Medulla oblongata (tissue), 1 donor: ENCODE data around the gene IL23A.
A peak's percentile ranks its signal among the peaks of the same experiment; 100 is the strongest.
"Not testable (repeated sequence)": the region's sequence is repeated elsewhere in the genome, so short reads cannot be mapped to it uniquely, and the experiment has no call there.

ENCODE experiments used
- DNase-seq: peaks from one replicate; pipeline ENCODE4 v3.0.0-alpha.2; 2015; ENCODE audit errors: extremely low spot score

The IL23A gene, protein sequence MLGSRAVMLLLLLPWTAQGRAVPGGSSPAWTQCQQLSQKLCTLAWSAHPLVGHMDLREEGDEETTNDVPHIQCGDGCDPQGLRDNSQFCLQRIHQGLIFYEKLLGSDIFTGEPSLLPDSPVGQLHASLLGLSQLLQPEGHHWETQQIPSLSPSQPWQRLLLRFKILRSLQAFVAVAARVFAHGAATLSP

DNA sequence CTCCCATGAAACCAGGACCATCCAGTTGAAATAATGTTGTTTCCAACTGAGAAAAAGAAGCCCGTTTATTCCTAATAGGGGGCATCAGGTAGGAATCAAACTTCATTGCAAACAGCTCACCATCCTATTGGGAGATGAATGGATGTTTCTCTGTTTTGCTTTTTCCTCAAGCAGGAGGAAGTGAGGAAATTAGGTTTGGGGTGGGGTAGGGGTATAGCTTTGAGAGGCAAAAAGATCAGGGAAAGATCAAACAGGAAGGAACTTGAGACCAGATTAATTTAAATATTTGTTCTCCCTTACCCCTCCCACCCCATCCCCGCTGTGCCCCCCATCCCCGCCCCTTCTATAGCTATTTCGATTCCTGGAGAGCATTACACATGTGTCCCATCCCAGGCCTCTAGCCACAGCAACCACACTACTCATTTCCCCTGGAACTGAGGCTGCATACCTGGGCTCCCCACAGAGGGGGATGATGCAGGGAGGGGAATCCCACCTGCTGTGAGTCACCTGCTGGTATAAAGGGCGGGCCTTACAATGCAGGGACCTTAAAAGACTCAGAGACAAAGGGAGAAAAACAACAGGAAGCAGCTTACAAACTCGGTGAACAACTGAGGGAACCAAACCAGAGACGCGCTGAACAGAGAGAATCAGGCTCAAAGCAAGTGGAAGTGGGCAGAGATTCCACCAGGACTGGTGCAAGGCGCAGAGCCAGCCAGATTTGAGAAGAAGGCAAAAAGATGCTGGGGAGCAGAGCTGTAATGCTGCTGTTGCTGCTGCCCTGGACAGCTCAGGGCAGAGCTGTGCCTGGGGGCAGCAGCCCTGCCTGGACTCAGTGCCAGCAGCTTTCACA, at the start of gene IL23A:
Gene IL23A, plus strand, starts transcription at position 577 of the 850 bp plus-strand sequence. Its CDS starts 161 bp downstream, at position 738.
- DNase-seq: no peak

DNA sequence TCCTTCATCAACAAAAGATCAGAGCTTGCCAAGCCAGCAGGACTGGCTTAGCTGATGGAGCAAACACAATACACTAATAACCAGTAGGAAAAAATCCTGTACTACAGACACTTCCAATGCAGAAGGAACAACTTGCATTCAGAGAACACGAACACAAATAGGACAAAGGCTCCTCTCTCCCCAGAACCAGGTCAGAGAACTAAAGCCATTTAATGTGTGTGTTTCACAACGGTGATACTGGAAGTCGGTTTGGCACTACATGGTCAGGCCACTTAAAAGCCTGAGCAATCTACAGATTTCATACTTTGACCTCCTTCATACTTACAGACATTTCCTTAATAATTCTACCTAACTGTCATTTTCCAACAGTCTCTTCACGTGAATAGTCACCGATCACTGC, 44.9 kb upstream of the IL23A start:
- DNase-seq: no peak

DNA sequence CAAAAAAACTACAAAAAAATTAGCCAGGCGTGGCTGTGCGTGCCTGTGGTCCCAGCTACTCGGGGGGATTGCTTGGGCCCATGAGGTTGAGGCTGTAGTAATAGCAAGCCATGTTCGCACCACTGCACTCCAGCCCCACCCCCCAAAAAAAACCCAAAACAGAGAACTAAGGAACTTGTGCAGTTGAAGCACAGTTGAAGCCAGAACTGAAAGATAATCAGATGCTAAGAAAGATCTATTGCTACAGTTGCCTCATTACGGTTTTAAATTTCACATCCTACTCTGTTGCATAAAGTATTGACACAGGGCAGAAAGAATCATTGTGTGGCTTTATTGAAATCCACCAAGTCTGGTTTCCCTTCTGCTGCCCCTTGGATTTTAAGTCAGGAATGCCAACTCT, 42.4 kb upstream of the IL23A start:
- no peak for DNase-seq

DNA sequence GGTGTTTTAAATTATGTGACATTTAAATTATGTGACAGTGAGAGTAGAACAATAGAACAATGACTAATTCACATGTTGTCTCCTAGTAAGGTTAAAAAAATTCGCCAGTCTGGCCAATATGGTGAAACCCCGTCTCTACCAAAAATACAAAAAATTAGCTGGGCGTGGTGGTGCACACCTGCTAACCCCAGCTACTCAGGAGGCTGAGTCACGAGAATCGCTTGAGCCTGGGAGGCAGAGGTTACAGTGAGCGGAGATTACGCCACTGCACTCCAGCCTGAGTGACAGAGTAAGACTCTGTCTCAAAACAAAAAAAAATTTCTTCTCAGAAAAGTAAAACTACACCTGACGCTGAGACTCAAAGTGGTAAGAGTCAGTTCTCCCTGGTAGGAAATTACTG, 41.3 kb upstream of the IL23A start:
- no peak for DNase-seq

DNA sequence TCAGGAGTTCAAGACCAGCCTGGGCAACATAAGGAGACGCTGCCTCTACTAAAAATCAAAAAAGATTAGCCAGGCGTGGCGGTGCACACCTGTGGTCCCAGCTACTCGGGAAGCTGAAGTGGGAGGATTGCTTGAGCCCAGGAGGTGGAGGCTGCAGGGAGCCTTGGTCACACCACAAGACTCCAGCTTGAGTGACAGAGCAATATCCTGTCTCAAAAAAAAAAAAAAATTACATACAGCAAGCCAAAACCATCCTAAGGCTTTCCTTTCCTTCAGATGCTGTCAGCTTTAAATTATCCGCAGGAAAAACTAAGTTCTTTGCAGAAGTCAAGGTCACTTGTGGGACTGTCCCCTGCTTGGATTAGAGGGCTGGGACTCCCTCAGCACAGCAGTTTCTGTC, 39.9 kb upstream of the IL23A start:
- no peak for DNase-seq

DNA sequence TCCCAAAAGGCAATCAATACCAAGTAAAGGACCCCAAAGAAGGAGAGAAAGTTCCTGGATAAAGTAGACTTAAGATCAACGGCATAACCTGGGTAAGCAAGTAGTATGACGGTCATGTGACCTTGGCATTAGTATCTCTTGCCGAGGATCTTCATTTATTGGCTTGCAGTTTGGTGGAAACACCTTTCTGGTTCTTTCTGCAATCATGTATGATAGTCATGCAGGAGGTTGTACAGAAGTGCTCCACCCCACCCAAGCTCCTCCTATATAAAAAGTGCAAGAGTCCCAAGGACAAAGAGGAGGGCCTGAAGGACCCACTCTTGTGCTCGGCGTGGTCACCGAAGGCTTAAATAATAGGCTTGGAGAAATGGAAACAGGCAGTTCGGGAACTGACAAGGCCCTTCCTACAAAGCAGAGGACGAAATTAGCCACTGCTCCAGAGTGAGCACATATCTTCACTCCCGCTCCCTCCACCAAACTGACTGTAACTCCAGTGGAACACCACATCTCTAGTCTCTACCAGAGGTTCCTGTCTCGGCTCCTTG, 39.3 kb upstream of the IL23A start:
- DNase-seq: peak; percentile 9

DNA sequence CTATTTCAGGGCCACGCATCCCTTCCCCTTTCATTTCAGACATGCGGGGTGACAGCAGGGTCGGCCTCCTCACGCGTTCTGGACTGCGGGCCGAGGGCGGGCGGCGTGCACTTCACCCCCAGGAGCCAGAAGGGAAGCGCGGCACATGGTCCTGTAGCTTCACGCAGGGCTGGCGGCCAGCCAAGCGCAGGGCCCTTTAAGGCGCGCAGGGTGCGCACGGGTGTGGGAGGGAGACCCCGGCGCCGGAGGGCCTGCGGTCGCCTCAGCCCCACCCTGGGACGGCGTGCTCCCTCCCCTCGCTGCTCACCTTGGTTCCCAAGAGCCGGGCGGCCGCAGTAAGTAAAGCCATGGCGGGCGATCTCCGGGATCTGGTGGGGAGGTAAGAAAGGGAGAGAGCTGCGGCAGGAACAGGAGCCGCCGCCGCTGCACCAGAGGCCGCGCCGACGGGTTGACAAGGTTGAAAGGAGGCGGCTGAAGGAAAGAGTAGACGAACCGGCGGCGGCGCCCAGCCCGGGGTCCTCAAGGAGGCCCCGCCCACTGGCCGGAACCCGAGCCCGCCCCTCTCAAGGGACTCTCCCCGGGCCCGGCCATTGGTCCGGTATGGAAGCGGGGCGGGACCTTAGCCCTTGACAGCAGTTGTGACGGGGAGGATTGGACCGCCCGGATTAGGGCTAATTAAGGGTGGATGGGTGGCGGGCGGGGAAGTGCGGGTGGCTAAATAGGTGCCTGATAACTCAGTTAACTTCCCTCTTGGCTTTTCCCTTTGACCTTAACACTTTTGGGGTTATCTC, 38.6 kb upstream of the IL23A start, which contains the start of gene CS:
Gene CS, minus strand, starts transcription at position 478 of the 791 bp plus-strand sequence. Its CDS starts 129 bp downstream, at position 349.
- DNase-seq: peak; percentile 99

DNA sequence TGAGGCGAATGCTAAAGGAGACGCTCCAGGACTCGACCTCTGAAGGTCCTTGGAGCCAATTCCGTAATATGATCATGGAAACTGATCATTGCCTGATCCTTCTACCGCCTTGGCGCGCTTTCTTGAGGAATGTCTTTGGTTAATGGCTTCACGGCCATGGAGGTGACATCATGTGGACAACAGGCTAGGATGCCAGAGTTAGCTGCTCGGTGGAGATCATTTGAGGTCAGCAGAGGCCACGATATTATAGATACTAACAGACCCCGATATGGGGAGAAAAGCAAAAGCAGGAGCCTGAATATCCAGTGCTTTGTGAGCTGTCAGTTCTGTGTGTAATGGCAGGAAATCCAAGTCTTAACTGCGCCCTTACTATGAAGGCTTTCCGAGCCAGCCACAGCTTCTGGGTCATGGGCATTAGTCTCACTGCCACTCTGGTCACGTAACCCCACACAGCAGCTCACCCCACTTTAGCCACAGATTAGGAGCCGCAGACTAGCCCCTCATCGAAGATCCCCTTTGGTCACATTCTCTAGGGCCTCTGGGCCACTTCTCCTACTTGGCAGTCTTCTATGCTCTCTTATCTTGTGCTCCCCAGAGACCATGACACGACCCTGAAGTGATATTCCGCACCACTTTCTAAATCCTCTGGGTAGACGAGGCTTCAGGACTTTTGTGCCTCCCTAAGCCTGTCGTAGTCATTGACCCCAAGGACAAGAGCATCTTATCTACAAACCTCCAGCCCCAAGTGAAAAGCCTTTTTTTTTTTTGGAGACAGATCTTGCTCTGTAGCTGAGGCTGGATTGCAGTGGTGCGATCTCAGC, 37.8 kb upstream of the IL23A start:
- no peak for DNase-seq

DNA sequence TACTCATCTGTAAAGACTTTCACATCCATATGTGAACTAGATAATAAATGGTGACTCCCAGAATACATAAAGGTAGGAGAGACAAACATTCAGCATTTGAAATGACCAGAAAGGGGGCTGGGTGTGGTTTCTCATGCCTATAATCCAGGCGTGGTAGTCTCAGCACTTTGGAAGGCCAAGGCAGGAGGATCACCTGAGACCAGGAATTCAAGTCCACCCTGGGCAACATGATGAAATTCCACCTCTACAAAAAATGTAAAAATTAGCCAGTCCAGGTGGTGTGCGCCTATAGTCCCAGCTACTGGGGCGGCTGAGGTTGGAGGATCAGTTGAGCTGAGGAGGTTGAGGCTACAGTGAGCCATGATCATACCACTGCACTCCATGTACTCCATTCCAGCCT, 34.4 kb upstream of the IL23A start:
- no peak for DNase-seq

DNA sequence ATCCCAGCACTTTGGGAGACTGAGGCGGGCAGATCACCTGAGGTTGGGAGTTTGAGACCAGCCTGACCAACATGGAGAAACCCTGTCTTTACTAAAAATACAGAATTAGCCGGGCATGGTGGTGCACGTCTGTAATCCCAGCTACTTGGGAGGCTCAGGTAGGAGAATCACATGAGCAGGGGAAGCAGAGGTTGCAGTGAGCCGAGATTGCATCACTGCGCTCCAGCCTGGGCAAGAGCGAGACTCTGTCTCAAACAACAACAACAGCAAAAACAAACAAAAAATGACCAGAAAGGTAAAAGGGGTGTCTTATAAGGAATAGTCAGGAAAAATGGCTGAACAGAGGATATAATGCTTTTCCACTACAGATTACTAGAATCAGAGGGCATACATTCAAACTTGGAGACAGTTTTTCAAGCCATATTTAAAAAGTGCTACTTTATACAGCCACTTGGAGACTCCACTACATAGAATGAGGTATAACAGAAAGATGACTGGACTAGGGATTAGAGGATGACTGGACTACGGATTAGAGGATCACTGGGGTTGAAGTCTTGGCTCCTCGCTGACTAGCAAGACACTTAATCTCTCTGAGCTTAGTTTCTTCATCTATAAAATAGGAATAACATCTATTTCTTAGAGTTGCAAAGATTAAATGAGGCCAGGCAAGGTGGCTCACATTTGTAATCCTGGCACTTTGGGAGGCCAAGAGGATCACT, 33.7 kb upstream of the IL23A start:
- no peak for DNase-seq

DNA sequence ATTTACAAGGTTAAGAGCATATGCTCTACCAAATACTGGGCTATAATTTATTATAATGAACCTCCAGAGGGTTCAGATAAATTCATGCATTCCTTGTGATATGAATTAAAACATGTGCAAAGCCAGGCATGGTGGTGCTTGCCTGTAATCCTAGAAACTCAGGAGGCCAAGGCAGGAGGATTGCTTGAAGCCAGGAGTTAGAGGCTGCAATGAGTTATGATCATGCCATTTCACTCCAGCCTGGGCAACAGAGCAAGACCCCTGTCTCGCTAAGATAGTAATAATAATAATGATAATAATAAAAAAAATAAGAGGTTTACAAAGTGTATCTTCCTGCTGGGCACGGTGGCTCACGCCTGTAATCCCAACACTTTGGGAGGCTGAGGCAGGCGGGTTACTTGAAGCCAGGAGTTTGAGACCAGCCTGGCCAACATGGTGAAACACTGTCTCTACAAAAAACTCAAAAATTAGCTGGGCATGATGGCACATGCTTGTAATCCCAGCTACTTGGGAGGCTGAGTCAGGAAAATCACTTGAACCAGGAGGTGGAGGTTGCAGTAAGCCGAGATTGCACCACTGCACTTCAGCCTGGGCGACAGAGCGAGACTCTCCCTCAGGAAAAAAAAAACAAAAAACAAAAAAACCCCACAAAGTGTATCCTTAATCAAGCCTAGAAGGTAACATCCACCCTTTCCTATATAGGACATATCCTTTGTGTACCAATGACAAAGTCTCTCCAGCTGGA, 31.3 kb upstream of the IL23A start:
- DNase-seq: no peak

DNA sequence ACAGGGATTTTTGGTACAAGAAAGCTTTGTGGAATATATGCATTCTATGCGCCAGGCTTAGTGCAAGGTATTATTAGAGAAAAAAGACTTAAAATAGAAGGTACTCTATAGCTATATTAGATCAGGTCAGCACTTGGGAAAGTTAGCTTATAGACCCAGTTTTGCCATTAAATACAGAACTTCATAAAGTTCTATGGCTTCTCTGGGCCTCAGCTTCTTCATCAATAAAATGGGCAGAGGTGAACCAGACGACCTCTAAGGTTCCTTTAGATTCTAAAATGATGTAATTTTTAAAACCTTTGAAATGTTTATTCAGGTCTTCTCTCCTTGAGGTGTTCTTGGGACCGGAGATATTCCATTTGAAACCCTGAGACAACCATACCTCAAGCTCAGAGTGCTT, 30.0 kb upstream of the IL23A start:
- DNase-seq: no peak

DNA sequence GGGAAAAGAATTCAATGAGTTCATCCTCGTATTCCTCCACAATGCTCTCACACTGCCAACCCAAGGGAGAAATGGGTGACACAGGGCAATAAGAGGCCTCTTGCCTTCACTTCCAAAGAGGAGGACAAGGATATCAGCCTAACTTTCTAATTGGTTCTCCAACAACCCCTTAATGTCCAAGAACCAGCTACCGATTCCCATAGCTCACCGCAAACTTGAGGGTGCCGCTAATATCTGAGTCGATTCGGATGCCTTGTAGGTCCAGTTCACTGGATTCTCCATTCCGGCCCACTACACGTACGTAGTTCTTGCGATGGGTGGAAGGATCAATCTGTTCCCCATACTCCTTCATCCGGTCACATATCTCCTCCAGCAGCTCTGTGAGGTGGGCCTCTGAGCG, 27.7 kb upstream of the IL23A start:
- DNase-seq: no peak

DNA sequence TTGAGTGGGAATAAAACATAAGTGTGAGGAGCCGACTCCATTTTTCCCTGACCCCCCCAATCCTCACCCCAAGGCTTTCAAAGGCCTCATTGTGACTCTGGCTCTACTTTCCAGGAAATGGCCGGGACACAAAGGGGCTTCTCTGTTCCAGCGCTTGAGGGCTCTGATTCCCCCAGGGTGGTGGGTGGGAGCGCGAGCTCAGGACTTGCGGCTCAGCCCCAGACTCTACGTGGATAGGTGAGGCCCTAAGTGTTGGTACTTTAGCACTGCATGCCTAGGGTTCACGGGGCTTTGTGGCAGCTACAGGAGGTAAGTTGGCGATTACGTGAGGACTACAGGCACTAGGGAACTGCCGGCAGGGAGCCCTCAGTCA, 23.4 kb upstream of the IL23A start:
- peak; percentile 87 for DNase-seq

DNA sequence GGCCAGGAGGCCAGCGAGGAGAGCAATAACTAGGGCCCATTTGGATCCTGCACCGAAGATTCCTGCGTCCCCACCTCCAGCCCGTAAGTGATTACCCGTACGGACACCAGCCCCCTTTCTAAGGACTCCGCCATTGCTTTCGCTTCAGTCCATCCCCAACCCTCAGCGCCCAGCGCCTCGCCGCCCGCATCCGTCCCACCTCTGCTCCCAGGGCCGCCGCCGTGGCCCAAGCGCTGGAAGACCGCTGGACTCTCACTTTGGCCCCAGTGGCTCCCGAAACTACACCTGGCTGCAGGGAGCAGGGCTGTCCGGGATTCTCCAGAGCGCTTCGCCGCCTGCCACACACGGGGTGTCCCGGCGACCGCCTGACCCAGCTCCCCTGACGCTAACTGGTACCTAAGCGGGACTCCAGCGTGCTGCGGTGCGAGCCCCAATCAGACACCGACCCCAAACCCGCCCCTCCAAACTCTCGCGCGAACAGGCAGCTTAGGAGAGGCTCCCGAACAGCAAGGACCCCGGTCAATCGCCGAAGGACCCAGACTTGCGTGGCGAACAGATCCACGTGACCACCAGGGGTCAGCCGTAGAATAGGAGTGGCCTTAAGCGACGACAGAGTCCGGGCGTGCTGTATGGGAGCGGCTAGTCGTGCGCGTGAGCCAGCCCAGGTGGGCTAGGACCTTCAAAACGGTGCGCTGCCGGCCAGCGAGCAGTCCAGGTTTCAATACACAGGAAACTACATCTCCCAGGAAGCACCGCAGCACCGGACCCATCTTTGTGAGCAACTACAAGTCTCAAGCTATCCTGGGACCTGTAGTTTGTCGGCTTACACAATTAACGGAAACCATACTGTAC, 22.8 kb upstream of the IL23A start, which contains the start of gene CNPY2:
Gene CNPY2, minus strand, starts transcription at position 367 of the 852 bp plus-strand sequence. CDS start 771 bp downstream, outside the sequence.
- peak; percentile 97 for DNase-seq

DNA sequence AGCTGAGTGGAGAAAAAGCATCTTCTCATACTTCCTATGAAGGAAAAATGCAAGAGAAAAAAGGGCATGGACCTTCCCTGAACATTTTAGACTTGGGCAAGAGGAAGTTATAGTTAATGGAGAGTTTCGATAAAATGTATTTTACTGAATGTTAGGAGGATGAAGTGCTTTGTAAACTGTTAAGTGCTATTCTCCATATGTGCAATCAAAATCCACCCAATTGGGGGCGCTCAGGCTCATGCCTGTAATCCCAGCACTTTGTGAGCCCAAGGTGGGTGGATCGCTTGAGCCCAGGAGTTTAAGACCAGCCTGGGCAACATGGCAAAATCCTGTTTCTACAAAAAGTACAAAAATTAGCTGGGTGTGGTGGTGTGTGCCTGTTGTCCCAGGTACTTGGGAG, 21.0 kb upstream of the IL23A start:
- no peak for DNase-seq

DNA sequence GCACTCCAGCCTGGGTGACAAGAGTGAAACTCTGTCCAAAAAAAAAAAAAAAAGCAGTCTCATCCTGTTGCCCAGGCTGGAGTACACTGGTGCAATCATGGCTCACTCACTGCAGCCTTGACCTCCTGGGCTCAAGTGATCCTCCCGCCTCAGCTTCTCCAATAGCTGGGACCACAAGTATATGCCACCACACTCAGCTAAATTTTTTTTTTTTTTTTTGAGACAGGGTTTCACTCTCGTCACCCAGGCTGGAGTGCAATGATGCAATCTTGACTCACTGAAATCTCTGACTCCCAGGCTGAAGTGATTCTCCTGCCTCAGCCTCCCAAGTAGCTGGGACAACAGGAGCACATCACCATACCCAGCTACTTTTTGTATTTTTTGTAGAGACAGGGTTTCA, 17.7 kb upstream of the IL23A start:
- no peak for DNase-seq

DNA sequence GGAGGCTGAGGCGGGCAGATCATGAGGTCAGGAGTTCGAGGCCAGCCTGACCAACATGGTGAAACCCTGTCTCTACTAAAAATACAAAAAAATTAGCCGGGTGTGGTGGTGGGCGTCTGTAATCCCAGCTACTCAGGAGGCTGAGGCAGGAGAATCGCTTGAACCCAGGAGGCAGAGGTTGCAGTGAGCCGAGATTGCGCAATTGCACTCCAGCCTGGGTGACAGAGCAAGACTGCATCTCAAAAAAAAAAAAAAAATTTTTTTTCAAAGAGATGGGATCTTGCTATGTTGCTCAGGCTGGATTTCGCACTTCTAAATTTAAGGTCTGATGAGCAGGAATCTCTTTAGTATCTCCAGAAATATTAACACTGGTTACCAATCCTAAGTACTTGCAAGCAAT, 17.1 kb upstream of the IL23A start:
- DNase-seq: not testable (repeated sequence)

DNA sequence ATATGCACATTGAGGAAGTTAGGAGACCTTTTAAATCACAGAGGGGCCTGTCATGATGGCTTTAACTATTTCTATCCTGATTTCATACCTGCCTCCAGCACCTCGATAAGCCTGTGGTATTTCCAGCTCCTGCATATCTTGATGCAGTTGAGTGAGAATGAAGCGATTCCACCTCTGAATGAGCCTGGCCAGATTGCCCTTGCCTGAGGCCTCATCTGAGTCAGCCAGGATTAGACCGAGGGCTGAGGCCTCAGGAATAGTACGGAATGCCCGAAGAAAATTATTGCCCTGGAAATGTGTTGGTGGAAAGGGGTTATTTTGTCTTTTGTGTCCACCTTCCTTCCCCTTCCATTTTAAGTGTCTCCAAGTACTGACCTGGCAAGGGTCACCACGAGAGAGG, 14.5 kb upstream of the IL23A start:
- DNase-seq: no peak
